HepG2 (cell line): ENCODE data around the gene CTAG1B. TPM values are rescaled to one million over a fixed set of nuclear protein-coding genes. Genes with fewer than 3 reads are reported as not detected.

Experiments used
- ATAC-seq: fragments of 200-7000 bp; cut with Tn5 transposase; 3 replicates; pipeline ENCODE4 v1.9.1; 2020; ENCODE audit warnings: mild to moderate bottlenecking, moderate library complexity
- BruUV-seq: library from RNA; stranded (reverse); fragments of 400-500 nt; replicated peaks from 2 replicates; lab custom pipeline; 2021; lab: Mats Ljungman, UMichigan
- CTCF ChIA-PET: fragments of 300-600 bp; formaldehyde crosslinking; extraction: SDS; loops from one replicate; lab custom pipeline; 2021; ENCODE audit warnings: low total read pairs, inconsistent platforms, low intra/inter-chr PET ratio; lab: Yijun Ruan, JAX
- POLR2A ChIA-PET: fragments of 350-600 bp; sonication (Branson Sonifier 250); formaldehyde crosslinking; loops from one replicate; lab custom pipeline; 2020; ENCODE audit warnings: antibody characterized with exemption, inconsistent platforms; lab: Yijun Ruan, JAX
- DNase-seq: peaks from one replicate; pipeline ENCODE4 v3.0.0-alpha.2; 2015; ENCODE audit warnings: low spot score
- FAIRE-seq: peaks from 3 replicates; lab custom pipeline; 2011; peaks lifted over from hg19 to GRCh38; lab: Jason Lieb, UNC
- H2AFZ ChIP-seq: one replicate; pipeline ENCODE4 v1.6.1; 2011; ENCODE audit warnings: low read length, inconsistent platforms
- H3K27ac ChIP-seq: fragments of 300-600 bp; 3 replicates; pipeline ENCODE4 v1.8.0; 2011; ENCODE audit warnings: mixed run types, mild to moderate bottlenecking, mixed read lengths, low read length, inconsistent platforms; ENCODE audit not compliant: insufficient read depth; ENCODE audit errors: extremely low read length
- H3K27me3 ChIP-seq, 2 experiments: fragments of 200-600 bp in 1 of 2; 2 replicates in 1 of 2; 3 replicates in 1 of 2; pipeline versions ENCODE4 v1.6.0 to v1.8.0; 2011; ENCODE audit warnings: low read length in 2 of 2, mild to moderate bottlenecking in 2 of 2, moderate library complexity in 2 of 2, inconsistent platforms in 1 of 2; ENCODE audit not compliant: insufficient read depth in 2 of 2, control insufficient read depth in 1 of 2
- H3K36me3 ChIP-seq, 2 experiments: fragments of 200-600 bp in 1 of 2; replicated peaks in 1 of 2; 2 replicates in 1 of 2; 3 replicates in 1 of 2; pipeline versions ENCODE4 v1.5.1 to v1.8.0; 2011; ENCODE audit warnings: low read length in 2 of 2, inconsistent platforms in 1 of 2; ENCODE audit not compliant: insufficient read depth in 2 of 2, control insufficient read depth in 1 of 2
- H3K4me1 ChIP-seq: 2 replicates; pipeline ENCODE4 v1.5.1; 2012; ENCODE audit warnings: low read length, inconsistent platforms; ENCODE audit not compliant: insufficient read depth
- H3K4me2 ChIP-seq: 2 replicates; pipeline ENCODE4 v1.6.0; 2011; ENCODE audit warnings: low read depth, low read length, inconsistent platforms
- H3K4me3 ChIP-seq, 3 experiments: fragments of 200-600 bp in 1 of 3; sonication (generic), shearing (Covaris generic) in 1 of 3; replicated peaks in 1 of 3; 2 replicates each; pipeline ENCODE4 v1.5.1; 2011 to 2016; ENCODE audit warnings: low read length in 3 of 3, inconsistent platforms in 2 of 3, low read depth in 2 of 3, mild to moderate bottlenecking in 2 of 3, control low read depth in 1 of 3, mixed read lengths in 1 of 3; ENCODE audit not compliant: insufficient read depth in 1 of 3
- H3K79me2 ChIP-seq: one replicate; pipeline ENCODE4 v1.6.1; 2011; ENCODE audit warnings: low read length, inconsistent platforms; ENCODE audit not compliant: insufficient read depth
- H3K9ac ChIP-seq: 2 replicates; pipeline ENCODE4 v1.6.0; 2011; ENCODE audit warnings: mild to moderate bottlenecking, low read depth, low read length, inconsistent platforms; ENCODE audit not compliant: insufficient read depth
- H3K9me3 ChIP-seq: 2 replicates; pipeline ENCODE4 v1.5.1; 2012; ENCODE audit warnings: mild to moderate bottlenecking, low read length
- H4K20me1 ChIP-seq: 2 replicates; pipeline ENCODE4 v1.6.0; 2011; ENCODE audit warnings: inconsistent platforms, mild to moderate bottlenecking, low read length, moderate library complexity; ENCODE audit not compliant: insufficient read depth
- ETV5 ChIP-seq: IDR thresholded peaks from 2 replicates; pipeline ENCODE4 v1.6.1; 2018; ENCODE audit warnings: missing biosample characterization, missing genetic modification reagents, inconsistent platforms, borderline replicate concordance
- GABPA ChIP-seq, 2 experiments: IDR thresholded peaks; 2 replicates each; pipeline ENCODE4 v1.6.1; 2011 to 2016; ENCODE audit warnings: low read depth in 2 of 2, low read length in 1 of 2, missing biosample characterization in 1 of 2, missing genetic modification characterization in 1 of 2
- HNRNPUL1 ChIP-seq: fragments of 200-400 bp; formaldehyde crosslinking; IDR thresholded peaks from 2 replicates; pipeline ENCODE4 v1.6.1; 2017; ENCODE audit warnings: low read depth, mild to moderate bottlenecking, low read length, moderate library complexity
- KDM5B ChIP-seq: sonication (generic); formaldehyde crosslinking; IDR thresholded peaks from 2 replicates; pipeline ENCODE4 v1.4.0; 2020; ENCODE audit warnings: missing genetic modification reagents, mild to moderate bottlenecking, borderline replicate concordance
- KLF6 ChIP-seq: IDR thresholded peaks from 2 replicates; pipeline ENCODE4 v1.8.0; 2016; ENCODE audit warnings: missing biosample characterization, missing genetic modification reagents
- MEIS2 ChIP-seq: sonication (generic); formaldehyde crosslinking; IDR thresholded peaks from 2 replicates; pipeline ENCODE4 v1.9.0; 2021; ENCODE audit warnings: mild to moderate bottlenecking, missing genetic modification reagents
- NRL ChIP-seq: sonication (generic); formaldehyde crosslinking; IDR thresholded peaks from 2 replicates; pipeline ENCODE4 v1.5.0; 2020; ENCODE audit warnings: missing genetic modification reagents, mild to moderate bottlenecking, moderate library complexity, borderline replicate concordance
- PHF21A ChIP-seq: sonication (generic); formaldehyde crosslinking; IDR thresholded peaks from 2 replicates; pipeline ENCODE4 v1.5.0; 2020; ENCODE audit warnings: mild to moderate bottlenecking, missing genetic modification reagents
- RXRB ChIP-seq: IDR thresholded peaks from 2 replicates; pipeline ENCODE4 v1.6.1; 2016; ENCODE audit warnings: borderline replicate concordance, missing genetic modification reagents, missing compliant biosample characterization
- SSRP1 ChIP-seq: IDR thresholded peaks from 2 replicates; pipeline ENCODE4 v1.6.1; 2016; ENCODE audit warnings: control low read depth
- STAT5B ChIP-seq: sonication (generic); formaldehyde crosslinking; IDR thresholded peaks from 2 replicates; pipeline ENCODE4 v1.4.0; 2020; ENCODE audit warnings: missing genetic modification reagents
- THYN1 ChIP-seq: sonication (generic); formaldehyde crosslinking; IDR thresholded peaks from 2 replicates; pipeline ENCODE4 v1.8.1; 2023; ENCODE audit warnings: low read depth, mild to moderate bottlenecking, moderate library complexity, missing genetic modification reagents, borderline replicate concordance
- ZFYVE20 ChIP-seq: sonication (generic); formaldehyde crosslinking; IDR thresholded peaks from 2 replicates; pipeline ENCODE4 v1.8.0; 2023; ENCODE audit warnings: low read depth, mild to moderate bottlenecking, moderate library complexity, missing genetic modification reagents, borderline replicate concordance
- ZNF564 ChIP-seq: sonication (generic); formaldehyde crosslinking; IDR thresholded peaks from 2 replicates; pipeline ENCODE4 v1.8.1; 2023; ENCODE audit warnings: mild to moderate bottlenecking, missing genetic modification reagents
- ZNF816 ChIP-seq: sonication (generic); formaldehyde crosslinking; IDR thresholded peaks from 2 replicates; pipeline ENCODE4 v1.8.0; 2022; ENCODE audit warnings: missing genetic modification reagents, mild to moderate bottlenecking, borderline replicate concordance
- ZNF83 ChIP-seq: sonication (generic); formaldehyde crosslinking; IDR thresholded peaks from 2 replicates; pipeline ENCODE4 v1.4.0; 2020; ENCODE audit warnings: missing genetic modification reagents, mild to moderate bottlenecking, borderline replicate concordance
- ZNF839 ChIP-seq: sonication (generic); formaldehyde crosslinking; IDR thresholded peaks from 2 replicates; pipeline ENCODE4 v1.4.0; 2020; ENCODE audit warnings: missing genetic modification reagents, mild to moderate bottlenecking, borderline replicate concordance
- WGBS: methylation state at CpG from one replicate; pipeline ENCODE4 v1.1.6; 2017; ENCODE audit warnings: low lambda C conversion rate; 5-methylcytosine and 5-hydroxymethylcytosine counted together
- in situ Hi-C: cut with HindIII; loops from 2 replicates; pipeline ENCODE4 v1.10.0; 2017; ENCODE audit warnings: low pct_unique_long_range_greater_than_20kb; ENCODE audit not compliant: extremely low pct_ligation_motif_present
- intact Hi-C: fragments of 100-400 bp; cut with micrococcal nuclease; formaldehyde crosslinking; loops from one replicate; pipeline ENCODE4 v1.10.0; 2022; ENCODE audit not compliant: unreplicated experiment
- polyA plus RNA-seq, 8 experiments: library from polyadenylated mRNA; depleted of rRNA in 3 of 8; stranded (reverse) in 7 of 8; unstranded in 1 of 8; fragments of >200 nt; fragmentation: Illumina TruSeq in 4 of 8; extraction: Trizol in 4 of 8; gene quantifications; 2 replicates each; pipeline versions ENCODE4 v1.2.1 to v1.2.3, GENCODE V29; 2011 to 2016; ENCODE audit warnings: low read depth in 4 of 8, missing spikeins in 1 of 8, mixed read lengths in 1 of 8; ENCODE audit not compliant: insufficient read depth in 1 of 8
- total RNA-seq, 5 experiments: library from RNA; depleted of rRNA; stranded (reverse); fragments of >200 nt; fragmentation: Illumina TruSeq; extraction: Trizol; gene quantifications; 2 replicates each; pipeline ENCODE4 v1.2.3, GENCODE V29; 2016; ENCODE audit warnings: low read depth in 1 of 5
- TF ChIP-seq, protein P1 (sequence below): sonication (generic); formaldehyde crosslinking; IDR thresholded peaks from 2 replicates; pipeline ENCODE4 v1.4.0; 2020; ENCODE audit warnings: missing genetic modification reagents, borderline replicate concordance

Gene CTAG1B
- total and polyA plus RNA-seq, 2 of the 13 experiments (the other 11 are each of a cell fraction or from before 2014, with no cell fraction given) = not detected

DNA sequence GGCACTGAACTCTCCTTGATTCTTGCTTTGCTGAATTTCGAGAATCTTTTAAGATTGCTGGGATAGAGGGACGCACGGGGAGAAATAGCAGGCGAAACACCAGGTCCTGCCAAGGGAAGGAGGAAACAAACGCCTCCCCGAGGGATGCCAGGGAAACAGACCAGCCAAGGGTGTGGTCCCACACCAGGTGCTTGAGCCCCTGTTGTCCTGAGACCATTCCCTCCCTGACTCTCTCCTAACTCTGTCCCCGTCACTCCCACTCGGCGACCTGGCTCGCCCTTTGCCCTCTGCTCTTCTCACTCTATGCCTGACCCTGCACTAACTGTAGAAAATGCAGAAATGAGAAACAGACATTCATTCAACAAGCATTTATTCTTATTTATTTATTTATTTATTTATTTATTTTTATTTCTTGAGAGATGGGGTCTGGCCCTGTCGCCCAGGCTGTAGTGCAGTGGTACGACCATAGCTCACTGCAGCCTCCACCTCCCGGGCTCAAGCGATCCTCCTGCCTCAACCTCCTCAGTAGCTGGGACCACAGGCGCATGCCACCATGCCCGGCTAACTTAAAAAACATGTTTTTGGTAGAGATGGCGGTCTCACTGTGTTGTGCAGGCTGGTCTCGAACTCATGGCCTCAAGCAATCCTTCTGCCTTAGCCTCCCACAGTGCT is 16.2 kb downstream of the CTAG1B start:
- Histone ChIP-seq H3K4me1 (no peaks in the 10 kb centered on the region), H3K36me3 (no peaks in the 10 kb centered on the region), H3K27me3 (peaks cover 0 to 3% of the 10 kb centered on the region in 2 experiments; a peak in 1 of 5 replicates), H3K27ac (no peak overlapping the region), H3K9ac (no peak overlapping the region), H3K9me3 (no peaks in the 10 kb centered on the region), H3K4me3 (no peak overlapping the region), H3K4me2 (no peak overlapping the region), H3K79me2 (no peaks in the 10 kb centered on the region), H2AFZ (no peak overlapping the region), H4K20me1 (no peaks in the 10 kb centered on the region)
- intact Hi-C loops (no loop called here), in situ Hi-C loops (no loop called here)
- 29% methylated on average over 13 of the region's 18 CpGs for WGBS
- ATAC-seq = no peak
- CTCF ChIA-PET = no interaction called here
- no peak for FAIRE-seq
- TF ChIP-seq KDM5B (CRISPR knock-in tag) = no peak
- no peak for TF ChIP-seq ETV5
- no peak for TF ChIP-seq STAT5B
- no peak for TF ChIP-seq GABPA (IDR thresholded peaks at IDR 0.05; ENCODE audit: low read depth, low read length)
- TF ChIP-seq GABPA (CRISPR knock-in tag; IDR thresholded peaks at IDR 0.05; ENCODE audit: low read depth) = no peak
- no peak for TF ChIP-seq ZNF816 (CRISPR knock-in tag)
- TF ChIP-seq, protein P1, sequence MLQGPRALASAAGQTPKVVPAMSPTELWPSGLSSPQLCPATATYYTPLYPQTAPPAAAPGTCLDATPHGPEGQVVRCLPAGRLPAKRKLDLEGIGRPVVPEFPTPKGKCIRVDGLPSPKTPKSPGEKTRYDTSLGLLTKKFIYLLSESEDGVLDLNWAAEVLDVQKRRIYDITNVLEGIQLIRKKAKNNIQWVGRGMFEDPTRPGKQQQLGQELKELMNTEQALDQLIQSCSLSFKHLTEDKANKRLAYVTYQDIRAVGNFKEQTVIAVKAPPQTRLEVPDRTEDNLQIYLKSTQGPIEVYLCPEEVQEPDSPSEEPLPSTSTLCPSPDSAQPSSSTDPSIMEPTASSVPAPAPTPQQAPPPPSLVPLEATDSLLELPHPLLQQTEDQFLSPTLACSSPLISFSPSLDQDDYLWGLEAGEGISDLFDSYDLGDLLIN (CRISPR knock-in tag) = no peak
- TF ChIP-seq MEIS2 (CRISPR knock-in tag) = no peak
- TF ChIP-seq ZFYVE20 = no peak
- TF ChIP-seq RXRB (CRISPR knock-in tag) = no peak
- TF ChIP-seq PHF21A (CRISPR knock-in tag) = no peak
- TF ChIP-seq THYN1 = no peak
- no peak for TF ChIP-seq ZNF564 (CRISPR knock-in tag)
- no peak for TF ChIP-seq ZNF839 (CRISPR knock-in tag)
- TF ChIP-seq HNRNPUL1 = no peak
- no peak for TF ChIP-seq SSRP1
- TF ChIP-seq ZNF83 (CRISPR knock-in tag) = no peak
- no peak for TF ChIP-seq KLF6 (CRISPR knock-in tag)
- TF ChIP-seq NRL (CRISPR knock-in tag) = no peak
- DNase-seq = no peak
- POLR2A ChIA-PET = no interaction called here
- BruUV-seq = no TSS peak
